ENCODE results near the gene ARHGEF19. TPM values are rescaled to one million over a fixed set of nuclear protein-coding genes. Genes with fewer than 3 reads are reported as not detected.

ARHGEF19 gene
- total and polyA plus RNA-seq, 7 donors = 0.99 to 2.4 (median 1.3) TPM

DNA sequence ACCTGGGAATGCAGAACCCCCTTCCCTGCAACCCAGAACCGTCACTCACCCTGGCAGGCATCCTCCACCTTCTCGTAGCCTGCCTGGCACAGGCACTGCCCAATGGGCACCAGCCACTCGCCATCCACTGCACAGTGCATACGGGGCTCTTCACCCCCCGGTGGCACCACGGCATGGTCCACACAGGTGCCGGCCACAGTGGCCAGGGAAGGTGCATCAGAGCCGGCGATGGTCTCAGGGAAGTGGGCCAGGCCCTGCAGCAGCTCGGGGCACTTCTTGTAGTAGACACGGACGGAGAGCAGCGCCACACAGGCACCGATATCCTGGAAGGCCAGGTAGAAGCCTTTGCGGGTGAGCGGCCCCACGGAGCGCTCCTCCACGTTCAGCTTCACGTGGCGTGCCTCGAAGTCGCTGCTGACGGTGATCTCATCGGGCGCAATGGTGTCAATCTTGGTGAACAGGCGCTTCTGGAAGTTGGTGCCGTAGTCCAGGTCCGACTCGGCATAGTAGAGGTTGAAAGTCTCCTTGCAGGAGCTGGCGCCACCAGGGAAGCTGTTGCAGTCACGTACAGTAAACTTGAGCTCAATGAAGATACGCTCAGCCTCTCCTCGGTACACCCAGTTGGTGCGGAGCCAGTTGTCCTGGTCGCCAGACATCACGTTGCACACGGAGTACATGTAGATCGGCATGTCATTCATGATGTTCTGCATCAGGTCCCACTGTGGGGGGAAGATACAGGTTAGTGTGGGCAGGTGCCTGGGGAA lies 63.9 kb downstream of the ARHGEF19 start:
- TF ChIP-seq, protein P1, sequence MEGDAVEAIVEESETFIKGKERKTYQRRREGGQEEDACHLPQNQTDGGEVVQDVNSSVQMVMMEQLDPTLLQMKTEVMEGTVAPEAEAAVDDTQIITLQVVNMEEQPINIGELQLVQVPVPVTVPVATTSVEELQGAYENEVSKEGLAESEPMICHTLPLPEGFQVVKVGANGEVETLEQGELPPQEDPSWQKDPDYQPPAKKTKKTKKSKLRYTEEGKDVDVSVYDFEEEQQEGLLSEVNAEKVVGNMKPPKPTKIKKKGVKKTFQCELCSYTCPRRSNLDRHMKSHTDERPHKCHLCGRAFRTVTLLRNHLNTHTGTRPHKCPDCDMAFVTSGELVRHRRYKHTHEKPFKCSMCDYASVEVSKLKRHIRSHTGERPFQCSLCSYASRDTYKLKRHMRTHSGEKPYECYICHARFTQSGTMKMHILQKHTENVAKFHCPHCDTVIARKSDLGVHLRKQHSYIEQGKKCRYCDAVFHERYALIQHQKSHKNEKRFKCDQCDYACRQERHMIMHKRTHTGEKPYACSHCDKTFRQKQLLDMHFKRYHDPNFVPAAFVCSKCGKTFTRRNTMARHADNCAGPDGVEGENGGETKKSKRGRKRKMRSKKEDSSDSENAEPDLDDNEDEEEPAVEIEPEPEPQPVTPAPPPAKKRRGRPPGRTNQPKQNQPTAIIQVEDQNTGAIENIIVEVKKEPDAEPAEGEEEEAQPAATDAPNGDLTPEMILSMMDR (IDR thresholded peaks at IDR 0.05) = no peak
- H3K4me1 ChIP-seq = peaks cover 37% of the 10 kb centered on the region
- H3K27ac ChIP-seq = no peak overlapping the region

More for the DNA sequence above, 63.9 kb downstream of the ARHGEF19 start:
- Histone ChIP-seq H3K9me3 (no peaks in the 10 kb centered on the region), H3K36me3 (ENCODE audit: insufficient read depth in 1 of 2, low read depth in 1 of 2) (peaks cover 0 to 17% of the 10 kb centered on the region in 2 donors), H3K4me3 (no peak overlapping the region), H3K27me3 (ENCODE audit: insufficient read depth in 3 of 3, low read length in 2 of 3) (peaks cover 0 to 50% (median 0%) of the 10 kb centered on the region in 3 donors)
- no peak for ATAC-seq
- no peak for DNase-seq
- WGBS, 3 donors = 87 to 92% (median 91%) methylated on average over 39 of the region's 39 CpGs
- intact Hi-C loops (cut with DNase I) = no loop called here

Other genes starting within 250 kb of the ARHGEF19 start
- 10 to 100 TPM; 23.5 to 29.5 (median 26.2) TPM for gene ZBTB17, start 236.6 kb downstream of the ARHGEF19 start, total RNA-seq
- 10 to 100 TPM; 32.1 to 44.3 (median 34.2) TPM for gene ZBTB17, start 236.6 kb downstream of the ARHGEF19 start, polyA plus RNA-seq
- gene SRARP, start 208.4 kb downstream of the ARHGEF19 start, total RNA-seq = under 1 TPM in 1 of 4 donors, not detected in 3; 0.06 TPM
- gene SRARP, start 208.4 kb downstream of the ARHGEF19 start, polyA plus RNA-seq = under 1 TPM; 0.06 to 0.17 (median 0.09) TPM
- 1,000 to 10,000 TPM; 1,183 to 3,738 (median 2,852) TPM for gene HSPB7, start 194.6 kb downstream of the ARHGEF19 start, total RNA-seq
- 1,000 to 10,000 TPM; 1,867 to 2,156 (median 2,058) TPM for gene HSPB7, start 194.6 kb downstream of the ARHGEF19 start, polyA plus RNA-seq
- gene CLCNKA, start 190.6 kb downstream of the ARHGEF19 start, total RNA-seq = 1 to 10 TPM in 3 of 4 donors, under 1 TPM in 1; 0.84 to 2.2 (median 1.4) TPM
- 1 to 10 TPM in 1 of 3 donors, under 1 TPM in 2; 0.30 to 1.2 (median 0.63) TPM for gene CLCNKA, start 190.6 kb downstream of the ARHGEF19 start, polyA plus RNA-seq
- under 1 TPM in 1 of 4 donors, not detected in 3; 0.30 TPM for gene CLCNKB, start 168.9 kb downstream of the ARHGEF19 start, total RNA-seq
- under 1 TPM in 2 of 3 donors, not detected in 1; 0.05 to 0.31 TPM for gene CLCNKB, start 168.9 kb downstream of the ARHGEF19 start, polyA plus RNA-seq
- gene FAM131C, start 139.0 kb downstream of the ARHGEF19 start, total RNA-seq = not detected
- gene FAM131C, start 139.0 kb downstream of the ARHGEF19 start, polyA plus RNA-seq = under 1 TPM; 0.01 to 0.51 (median 0.06) TPM
- 1 to 10 TPM; 3.0 to 7.0 (median 3.5) TPM for gene EPHA2, start 56.6 kb downstream of the ARHGEF19 start, total RNA-seq
- 1 to 10 TPM; 1.3 to 8.0 (median 1.5) TPM for gene EPHA2, start 56.6 kb downstream of the ARHGEF19 start, polyA plus RNA-seq
- 1 to 10 TPM; 1.0 to 5.1 (median 4.6) TPM for gene CPLANE2, start 24.5 kb upstream of the ARHGEF19 start, total RNA-seq
- gene CPLANE2, start 24.5 kb upstream of the ARHGEF19 start, polyA plus RNA-seq = 1 to 10 TPM; 1.4 to 7.4 (median 4.0) TPM
- gene FBXO42, start 139.8 kb upstream of the ARHGEF19 start, total RNA-seq = 10 to 100 TPM; 14.7 to 24.4 (median 19.8) TPM
- gene FBXO42, start 139.8 kb upstream of the ARHGEF19 start, polyA plus RNA-seq = 10 to 100 TPM in 2 of 3 donors, 1 to 10 TPM in 1; 7.4 to 26.6 (median 14.8) TPM
- 100 to 1,000 TPM in 3 of 4 donors, 10 to 100 TPM in 1; 80.7 to 144 (median 138) TPM for gene SZRD1, start 154.6 kb upstream of the ARHGEF19 start, total RNA-seq
- gene SZRD1, start 154.6 kb upstream of the ARHGEF19 start, polyA plus RNA-seq = 100 to 1,000 TPM in 2 of 3 donors, 10 to 100 TPM in 1; 75.9 to 184 (median 156) TPM
- not detected for gene SPATA21, start 224.8 kb upstream of the ARHGEF19 start, total RNA-seq
- under 1 TPM; 0.21 to 0.52 (median 0.44) TPM for gene SPATA21, start 224.8 kb upstream of the ARHGEF19 start, polyA plus RNA-seq
- 10 to 100 TPM in 2 of 4 donors, 1 to 10 TPM in 2; 5.7 to 10.6 (median 9.1) TPM for gene NECAP2, start 228.1 kb upstream of the ARHGEF19 start, total RNA-seq
- gene NECAP2, start 228.1 kb upstream of the ARHGEF19 start, polyA plus RNA-seq = 10 to 100 TPM in 2 of 3 donors, 1 to 10 TPM in 1; 7.7 to 10.9 (median 10.8) TPM